IMR-90 (cell line): ENCODE measurements around the gene GNB4. TPM values are rescaled to one million over a fixed set of nuclear protein-coding genes. Genes with fewer than 3 reads are reported as not detected.
A peak's percentile ranks its signal among the peaks of the same experiment; 100 is the strongest.

Experiments
- ATAC-seq: fragments of 200-7000 bp; cut with Tn5 transposase; 2 replicates; pipeline ENCODE4 v1.9.1; 2020; ENCODE audit warnings: low read depth, mild to moderate bottlenecking, moderate library complexity
- BruUV-seq: library from RNA; stranded (reverse); fragments of 400-500 nt; replicated peaks from 2 replicates; lab custom pipeline; 2021; lab: Mats Ljungman, UMichigan
- CTCF ChIA-PET: fragments of 300-600 bp; formaldehyde crosslinking; extraction: SDS; loops from one replicate; lab custom pipeline; 2021; ENCODE audit warnings: antibody characterized with exemption; lab: Yijun Ruan, JAX
- POLR2A ChIA-PET: fragments of 300-600 bp; sonication (Branson Sonifier 250); formaldehyde crosslinking; loops from one replicate; lab custom pipeline; 2022; ENCODE audit warnings: antibody characterized with exemption; ENCODE audit not compliant: unreplicated experiment; lab: Charles Lee
- DNase-seq: peaks from one replicate; pipeline ENCODE4 v3.0.0; 2013
- H2AFZ ChIP-seq: replicated peaks from 2 replicates; pipeline ENCODE3; 2013; ENCODE audit warnings: low read length, mild to moderate bottlenecking; ENCODE audit not compliant: poor library complexity
- H2AK5ac ChIP-seq: 2 replicates; pipeline ENCODE4 v1.6.1; 2013; ENCODE audit warnings: low read depth, low read length, inconsistent platforms
- H2AK9ac ChIP-seq: replicated peaks from 2 replicates; pipeline ENCODE3; 2013; ENCODE audit warnings: mild to moderate bottlenecking, low read depth, low read length, moderate library complexity; ENCODE audit not compliant: poor library complexity
- H2BK120ac ChIP-seq: 2 replicates; pipeline ENCODE4 v1.6.1; 2013; ENCODE audit warnings: low read depth, low read length, inconsistent platforms
- H2BK15ac ChIP-seq: 3 replicates; pipeline ENCODE4 v1.6.1; 2013; ENCODE audit warnings: low read depth, low read length, inconsistent platforms
- H2BK20ac ChIP-seq: 2 replicates; pipeline ENCODE4 v1.6.1; 2013; ENCODE audit warnings: low read depth, mild to moderate bottlenecking, inconsistent platforms, low read length, moderate library complexity
- H2BK5ac ChIP-seq: 2 replicates; pipeline ENCODE4 v1.6.1; 2013; ENCODE audit warnings: mild to moderate bottlenecking, low read depth, low read length, inconsistent platforms; ENCODE audit not compliant: poor library complexity, severe bottlenecking
- H3K14ac ChIP-seq: replicated peaks from 2 replicates; pipeline ENCODE4 v1.6.1; 2013; ENCODE audit warnings: low read depth, low read length, inconsistent platforms
- H3K18ac ChIP-seq: 2 replicates; pipeline ENCODE4 v1.6.1; 2013; ENCODE audit warnings: low read depth, low read length, control low read depth
- H3K23ac ChIP-seq: 2 replicates; pipeline ENCODE4 v1.6.1; 2013; ENCODE audit warnings: low read depth, low read length, inconsistent platforms
- H3K27ac ChIP-seq: 2 replicates; pipeline ENCODE4 v1.5.1; 2013; ENCODE audit warnings: mild to moderate bottlenecking, control low read depth, low read length; ENCODE audit not compliant: insufficient read depth
- H3K27me3 ChIP-seq: 2 replicates; pipeline ENCODE4 v1.6.1; 2013; ENCODE audit warnings: low read length; ENCODE audit not compliant: control insufficient read depth, insufficient read depth
- H3K36me3 ChIP-seq: 2 replicates; pipeline ENCODE4 v1.6.1; 2013; ENCODE audit warnings: low read length, mixed read lengths; ENCODE audit not compliant: control insufficient read depth, insufficient read depth
- H3K4ac ChIP-seq: 2 replicates; pipeline ENCODE4 v1.6.1; 2013; ENCODE audit warnings: low read depth, low read length, inconsistent platforms
- H3K4me1 ChIP-seq: 2 replicates; pipeline ENCODE4 v1.6.1; 2013; ENCODE audit warnings: low read length, mixed read lengths; ENCODE audit not compliant: control insufficient read depth, insufficient read depth
- H3K4me2 ChIP-seq: 2 replicates; pipeline ENCODE4 v1.6.1; 2013; ENCODE audit warnings: low read depth, mild to moderate bottlenecking, control low read depth, low read length, moderate library complexity
- H3K4me3 ChIP-seq: 2 replicates; pipeline ENCODE4 v1.5.1; 2013; ENCODE audit warnings: low read depth, mild to moderate bottlenecking, control low read depth, low read length, moderate library complexity; ENCODE audit not compliant: insufficient read depth
- H3K56ac ChIP-seq: 2 replicates; pipeline ENCODE4 v1.6.1; 2013; ENCODE audit warnings: low read length, inconsistent platforms; ENCODE audit not compliant: insufficient read depth; ENCODE audit errors: extremely low read depth
- H3K79me1 ChIP-seq, 2 experiments: 2 replicates each; pipeline ENCODE4 v1.6.1; 2013; ENCODE audit warnings: low read length in 2 of 2, inconsistent platforms in 1 of 2, low read depth in 1 of 2
- H3K9ac ChIP-seq: 2 replicates; pipeline ENCODE4 v1.6.1; 2013; ENCODE audit warnings: low read depth, low read length, control low read depth
- H3K9me1 ChIP-seq: 2 replicates; pipeline ENCODE4 v1.6.1; 2013; ENCODE audit warnings: low read length, inconsistent platforms; ENCODE audit not compliant: insufficient read depth
- H3K9me3 ChIP-seq: 2 replicates; pipeline ENCODE4 v1.6.1; 2013; ENCODE audit warnings: low read length; ENCODE audit not compliant: control insufficient read depth, insufficient read depth
- H4K20me1 ChIP-seq: 2 replicates; pipeline ENCODE4 v1.6.1; 2013; ENCODE audit warnings: low read length, inconsistent platforms; ENCODE audit not compliant: insufficient read depth
- H4K5ac ChIP-seq: 2 replicates; pipeline ENCODE4 v1.6.1; 2013; ENCODE audit warnings: mild to moderate bottlenecking, low read depth, low read length, control low read depth
- H4K8ac ChIP-seq, 2 experiments: 2 replicates each; pipeline ENCODE4 v1.6.1; 2013; ENCODE audit warnings: low read depth in 2 of 2, low read length in 2 of 2, control low read depth in 1 of 2, inconsistent platforms in 1 of 2
- H4K91ac ChIP-seq: 2 replicates; pipeline ENCODE4 v1.6.1; 2013; ENCODE audit warnings: low read depth, low read length, inconsistent platforms; ENCODE audit not compliant: insufficient read depth
- BHLHE40 ChIP-seq: fragments of 150-350 bp; IDR thresholded peaks from 2 replicates; pipeline ENCODE4 v1.6.1; 2016; ENCODE audit warnings: mild to moderate bottlenecking, low read depth, low read length
- ELK1 ChIP-seq: fragments of 150-350 bp; IDR thresholded peaks from 2 replicates; pipeline ENCODE4 v1.6.1; 2016; ENCODE audit warnings: low read depth, mild to moderate bottlenecking, low read length, moderate library complexity, borderline replicate concordance
- FOS ChIP-seq: fragments of 150-350 bp; IDR thresholded peaks from 2 replicates; pipeline ENCODE4 v1.6.1; 2016; ENCODE audit warnings: low read depth, low read length
- MAZ ChIP-seq: IDR thresholded peaks from 2 replicates; pipeline ENCODE4 v1.6.1; 2012; ENCODE audit warnings: low read depth, mild to moderate bottlenecking, low read length, improper control_type of control experiment, moderate library complexity, borderline replicate concordance
- RCOR1 ChIP-seq: IDR thresholded peaks from 2 replicates; pipeline ENCODE4 v1.6.1; 2012; ENCODE audit warnings: mild to moderate bottlenecking, low read length, improper control_type of control experiment; ENCODE audit not compliant: insufficient replicate concordance
- WGBS, 2 experiments: methylation state at CpG; one replicate each; pipeline versions ENCODE4 v1.1.5 to v1.1.7; 2013; ENCODE audit warnings: missing lambda C conversion rate in 2 of 2; ENCODE audit not compliant: insufficient read length in 1 of 2; ENCODE audit errors: extremely low coverage in 2 of 2; 5-methylcytosine and 5-hydroxymethylcytosine counted together
- dilution Hi-C: fragments of 300-500 bp; cut with HindIII; formaldehyde crosslinking; loops from one replicate; pipeline ENCODE4 v1.14.3; 2018; ENCODE audit warnings: low sequenced_read_pairs; ENCODE audit not compliant: unreplicated experiment
- in situ Hi-C: fragments of 300-500 bp; cut with MboI; formaldehyde crosslinking; loops from 3 replicates; pipeline ENCODE4 v1.14.3; 2019; ENCODE audit warnings: low sequenced_read_pairs, inconsistent platforms, mixed read lengths
- intact Hi-C: fragments of 100-400 bp; cut with micrococcal nuclease; formaldehyde crosslinking; loops from 2 replicates; pipeline ENCODE4 v1.10.0; 2022
- polyA plus RNA-seq, 3 experiments: library from polyadenylated mRNA; depleted of rRNA; stranded (reverse); fragments of >200 nt; gene quantifications; 2 replicates each; pipeline ENCODE4 v1.2.3, GENCODE V29; 2012; ENCODE audit warnings: low replicate concordance in 1 of 3
- total RNA-seq: library from RNA; depleted of rRNA; stranded (reverse); fragments of >200 nt; gene quantifications from 2 replicates; pipeline ENCODE4 v1.2.3, GENCODE V29; 2012
- TF ChIP-seq, protein P1 (sequence below): conservative IDR thresholded peaks from 2 replicates; pipeline ENCODE4 v1.5.1; 2012; ENCODE audit warnings: mild to moderate bottlenecking, low read depth, low read length, improper control_type of control experiment

Gene GNB4
- total and polyA plus RNA-seq, 2 of the 4 experiments (the other 2 are of a cell fraction): 22.1 to 112 TPM

DNA sequence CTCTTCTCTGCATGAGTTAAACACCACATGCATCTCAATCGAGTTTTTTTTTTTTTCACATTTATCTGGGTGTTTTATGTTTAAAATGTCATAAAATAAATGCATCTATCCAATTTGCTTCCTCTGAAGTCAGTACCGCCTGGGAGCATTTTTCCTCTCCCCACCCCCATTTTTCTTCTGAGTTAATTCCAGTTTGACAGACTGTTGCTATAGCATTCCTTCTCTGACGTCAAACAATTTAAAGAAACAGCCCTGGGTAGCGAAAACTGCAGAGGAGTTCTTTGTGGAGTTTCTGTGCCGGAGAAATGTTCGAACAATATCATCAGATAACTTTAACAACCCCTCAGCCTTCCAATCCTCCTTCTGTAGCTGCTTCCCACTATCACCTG lies 900 bp upstream of the GNB4 start:
- intact Hi-C loops (loop anchor here (1.0 kb wide), 1 partner anchor 75 kb away; no protein-coding TSS in a partner anchor), in situ Hi-C loops (no loop called here), dilution Hi-C loops (no loop called here)
- DNase-seq: peak; percentile 83
- H3K14ac ChIP-seq: peak overlapping the region; percentile 99
- peak overlapping the region; percentile 81 for H4K91ac ChIP-seq
- peak overlapping the region; percentile 51; the same call in 1 of the 2 replicates for H3K9ac ChIP-seq
- peak overlapping the region; percentile 92; the same call in 2 of the 3 replicates for H2BK15ac ChIP-seq
- H3K23ac ChIP-seq: peak overlapping the region; percentile 94
- peak overlapping the region; percentile 97 for H2BK20ac ChIP-seq
- H3K4me3 ChIP-seq: peak overlapping the region; percentile 81; the same call in 1 of the 2 replicates
- no peak overlapping the region for H2AK5ac ChIP-seq
- H2AFZ ChIP-seq: peak overlapping the region; percentile 90
- TF ChIP-seq FOS (no peak), BHLHE40 (no peak), RCOR1 (no peak), ELK1 (no peak), MAZ (no peak)
- TF ChIP-seq, protein P1, sequence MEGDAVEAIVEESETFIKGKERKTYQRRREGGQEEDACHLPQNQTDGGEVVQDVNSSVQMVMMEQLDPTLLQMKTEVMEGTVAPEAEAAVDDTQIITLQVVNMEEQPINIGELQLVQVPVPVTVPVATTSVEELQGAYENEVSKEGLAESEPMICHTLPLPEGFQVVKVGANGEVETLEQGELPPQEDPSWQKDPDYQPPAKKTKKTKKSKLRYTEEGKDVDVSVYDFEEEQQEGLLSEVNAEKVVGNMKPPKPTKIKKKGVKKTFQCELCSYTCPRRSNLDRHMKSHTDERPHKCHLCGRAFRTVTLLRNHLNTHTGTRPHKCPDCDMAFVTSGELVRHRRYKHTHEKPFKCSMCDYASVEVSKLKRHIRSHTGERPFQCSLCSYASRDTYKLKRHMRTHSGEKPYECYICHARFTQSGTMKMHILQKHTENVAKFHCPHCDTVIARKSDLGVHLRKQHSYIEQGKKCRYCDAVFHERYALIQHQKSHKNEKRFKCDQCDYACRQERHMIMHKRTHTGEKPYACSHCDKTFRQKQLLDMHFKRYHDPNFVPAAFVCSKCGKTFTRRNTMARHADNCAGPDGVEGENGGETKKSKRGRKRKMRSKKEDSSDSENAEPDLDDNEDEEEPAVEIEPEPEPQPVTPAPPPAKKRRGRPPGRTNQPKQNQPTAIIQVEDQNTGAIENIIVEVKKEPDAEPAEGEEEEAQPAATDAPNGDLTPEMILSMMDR: no peak
- H3K56ac ChIP-seq: peak overlapping the region; percentile 93
- 0 out of 2 replicates have a peak, but pooled peaks cover 2% of the 10 kb centered on the region for H3K36me3 ChIP-seq
- ChIA-PET CTCF (no interaction called here), POLR2A (interaction anchor here (1.2 kb wide), 1 partner anchor 9 kb away, joined by 3 read pairs; no protein-coding TSS in a partner anchor)
- H2AK9ac ChIP-seq: no peak overlapping the region
- H3K9me3 ChIP-seq: no peaks in the 10 kb centered on the region
- ATAC-seq: peak; percentile 9; the same call in 1 of the 2 replicates
- H3K18ac ChIP-seq: peak overlapping the region; percentile 81
- peaks cover 3% of the 10 kb centered on the region for H3K4me1 ChIP-seq
- peak overlapping the region; percentile 84; the same call in 1 of the 2 replicates for H3K4ac ChIP-seq
- H3K79me1 ChIP-seq: peaks cover 0 to 11% of the 10 kb centered on the region in 2 experiments; a peak in 2 of 4 replicates
- peak overlapping the region; percentile 92 for H2BK5ac ChIP-seq
- peak overlapping the region; percentile 69 to 93 for H4K8ac ChIP-seq
- peak overlapping the region; percentile 94 for H2BK120ac ChIP-seq
- H3K9me1 ChIP-seq: peaks cover 8% of the 10 kb centered on the region
- H4K20me1 ChIP-seq: peaks cover 14% of the 10 kb centered on the region; the same call in 1 of the 2 replicates
- H3K27ac ChIP-seq: peak overlapping the region; percentile 92; the same call in 1 of the 2 replicates
- peak overlapping the region; percentile 72; the same call in 1 of the 2 replicates for H4K5ac ChIP-seq
- H3K27me3 ChIP-seq: no peaks in the 10 kb centered on the region
- no TSS peak for BruUV-seq
- H3K4me2 ChIP-seq: peak overlapping the region; percentile 94
- no CpG with 5 or more reads among the region's 6 CpGs for WGBS, 2 experiments
